NCI-H1930 (cell line): ENCODE measurements around the gene LST1.
A peak's percentile ranks its signal among the peaks of the same experiment; 100 is the strongest.

Source experiments
- DNase-seq, 2 experiments: peaks; one replicate each; lab custom pipeline; 2025; lab: John Stamatoyannopoulos, UW

LST1 gene

DNA sequence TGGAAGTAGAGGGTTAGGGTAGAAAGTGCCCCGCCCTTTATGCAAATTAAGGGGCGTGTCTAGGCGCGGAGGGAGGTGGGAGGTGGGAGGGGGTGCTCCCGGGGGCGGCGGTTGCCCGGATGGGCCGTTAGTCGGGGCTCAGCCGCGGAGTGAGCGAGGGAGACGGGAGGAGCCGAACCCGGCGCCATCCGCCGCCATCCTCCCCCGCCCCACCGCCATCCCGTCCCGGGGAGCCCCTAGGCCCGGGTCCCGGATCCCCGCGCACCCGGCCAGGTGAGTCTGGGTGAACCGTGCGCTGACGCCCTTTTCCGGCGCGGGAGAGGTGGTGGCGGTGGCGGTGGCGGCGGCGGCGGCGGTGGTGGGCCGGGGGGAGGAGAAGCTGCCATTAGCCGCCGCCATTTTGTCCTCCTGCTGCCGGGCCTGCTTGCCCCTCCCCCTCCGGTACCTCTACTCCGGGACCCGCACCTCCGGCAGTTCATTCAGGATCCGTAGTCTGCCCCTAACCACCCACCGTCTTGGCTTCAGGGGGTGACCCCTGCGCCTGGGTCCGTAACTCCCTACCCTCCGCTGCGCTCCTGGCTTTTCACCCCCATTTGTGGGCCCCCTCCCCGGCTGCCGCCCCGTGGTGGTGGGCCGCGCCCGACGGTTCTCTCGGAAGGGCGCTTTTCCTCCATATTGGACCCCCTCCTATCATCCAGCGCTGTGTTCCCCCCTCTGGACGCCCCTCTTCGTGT is 34.7 kb downstream of the LST1 start, which contains the start of gene PRRC2A:
TSS of gene PRRC2A (plus strand) at position 130 of the 734 bp plus-strand sequence. CDS start 2,075 bp downstream, outside the sequence.
- DNase-seq, result peak; percentile 74 to 100

GRCh38 chr6:31621320-31621939 is 35.4 kb downstream of the LST1 start:
- no peak for DNase-seq

DNA sequence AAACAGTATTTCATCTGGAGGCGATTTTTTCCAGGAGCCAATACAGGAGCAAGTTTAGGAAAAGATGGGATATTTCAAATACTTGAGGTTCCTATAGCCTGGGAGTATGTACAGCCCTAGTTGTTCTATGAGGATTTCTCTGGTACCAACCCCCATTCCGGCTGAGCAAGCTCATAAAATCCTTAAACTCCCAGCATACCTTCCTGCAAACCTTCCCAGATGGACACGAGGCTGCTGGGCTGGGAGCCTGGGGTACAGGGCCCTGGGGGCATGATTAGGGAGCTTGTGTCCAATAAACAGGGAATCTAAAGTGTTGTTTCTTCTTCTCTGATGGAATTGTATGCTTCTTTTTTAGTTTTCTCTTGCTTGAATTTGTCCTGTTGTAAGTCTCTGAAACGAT is 35.9 kb downstream of the LST1 start:
- no peak for DNase-seq

DNA sequence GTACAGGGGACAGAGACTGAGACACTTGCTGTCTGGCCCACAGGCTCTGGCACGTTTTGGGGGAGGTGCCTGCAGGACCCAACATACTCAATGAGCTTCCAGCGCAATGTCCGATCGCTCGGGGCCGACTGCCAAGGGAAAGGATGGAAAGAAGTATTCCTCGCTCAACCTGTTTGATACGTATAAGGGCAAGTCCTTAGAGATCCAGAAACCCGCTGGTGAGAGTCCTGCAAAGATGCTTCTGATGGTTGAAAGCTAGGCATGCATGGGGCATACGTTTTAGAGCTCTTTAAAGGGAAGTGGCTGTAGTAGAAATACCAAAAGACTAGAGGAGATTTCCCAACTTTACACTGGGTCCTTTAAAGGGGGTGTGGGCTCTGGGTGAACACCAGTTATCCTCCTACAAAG is 36.6 kb downstream of the LST1 start:
- DNase-seq, result no peak

- DNase-seq, result no peak
Measured at GRCh38 chr6:31624070-31624469, 38.0 kb downstream of the LST1 start.

- DNase-seq, result no peak
Measured at GRCh38 chr6:31626952-31627351, 40.9 kb downstream of the LST1 start.

GRCh38 chr6:31627690-31628287 is 41.7 kb downstream of the LST1 start:
- DNase-seq, result no peak

GRCh38 chr6:31629014-31629413 is 42.9 kb downstream of the LST1 start:
- no peak for DNase-seq

GRCh38 chr6:31630177-31630934 is 44.3 kb downstream of the LST1 start:
- DNase-seq, result no peak

GRCh38 chr6:31631209-31631608 is 45.1 kb downstream of the LST1 start:
- DNase-seq, result no peak

DNA sequence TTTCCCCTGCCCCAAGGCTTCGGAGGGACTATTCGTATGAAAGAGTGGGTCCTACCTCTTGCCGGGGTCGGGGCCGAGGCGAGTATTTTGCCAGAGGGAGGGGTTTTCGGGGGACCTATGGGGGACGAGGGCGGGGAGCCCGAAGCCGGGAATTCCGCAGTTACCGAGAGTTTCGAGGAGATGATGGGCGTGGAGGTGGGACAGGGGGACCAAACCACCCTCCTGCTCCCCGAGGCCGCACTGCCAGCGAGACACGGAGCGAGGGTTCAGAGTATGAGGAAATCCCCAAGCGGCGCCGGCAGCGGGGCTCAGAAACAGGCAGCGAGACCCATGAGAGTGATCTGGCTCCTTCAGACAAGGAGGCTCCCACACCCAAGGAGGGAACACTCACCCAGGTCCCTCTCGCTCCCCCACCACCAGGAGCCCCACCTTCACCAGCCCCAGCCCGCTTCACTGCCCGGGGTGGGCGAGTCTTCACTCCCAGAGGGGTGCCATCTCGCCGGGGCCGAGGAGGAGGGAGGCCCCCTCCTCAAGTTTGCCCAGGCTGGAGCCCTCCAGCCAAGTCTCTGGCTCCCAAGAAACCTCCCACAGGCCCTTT is 45.7 kb downstream of the LST1 start:
- no peak for DNase-seq

DNA sequence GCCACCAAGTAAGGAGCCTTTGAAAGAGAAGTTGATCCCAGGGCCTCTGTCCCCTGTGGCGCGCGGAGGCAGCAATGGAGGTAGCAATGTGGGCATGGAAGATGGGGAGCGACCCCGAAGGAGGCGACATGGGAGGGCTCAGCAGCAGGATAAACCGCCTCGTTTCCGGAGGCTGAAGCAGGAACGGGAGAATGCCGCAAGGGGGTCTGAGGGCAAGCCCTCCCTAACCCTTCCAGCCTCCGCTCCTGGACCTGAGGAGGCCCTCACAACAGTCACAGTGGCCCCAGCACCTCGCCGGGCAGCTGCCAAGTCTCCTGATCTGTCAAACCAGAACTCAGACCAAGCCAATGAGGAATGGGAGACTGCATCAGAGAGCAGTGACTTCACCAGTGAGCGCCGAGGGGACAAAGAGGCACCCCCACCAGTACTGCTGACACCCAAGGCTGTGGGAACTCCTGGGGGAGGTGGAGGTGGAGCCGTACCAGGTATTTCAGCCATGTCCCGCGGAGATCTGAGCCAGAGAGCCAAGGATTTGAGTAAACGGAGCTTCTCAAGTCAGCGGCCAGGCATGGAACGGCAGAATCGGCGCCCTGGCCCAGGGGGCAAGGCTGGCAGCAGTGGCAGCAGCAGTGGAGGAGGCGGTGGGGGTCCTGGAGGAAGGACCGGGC is 46.3 kb downstream of the LST1 start:
- DNase-seq, result no peak

- no peak for DNase-seq
Measured at GRCh38 chr6:31633447-31633846, 47.4 kb downstream of the LST1 start.

GRCh38 chr6:31634131-31634530 is 48.1 kb downstream of the LST1 start:
- no peak for DNase-seq

DNA sequence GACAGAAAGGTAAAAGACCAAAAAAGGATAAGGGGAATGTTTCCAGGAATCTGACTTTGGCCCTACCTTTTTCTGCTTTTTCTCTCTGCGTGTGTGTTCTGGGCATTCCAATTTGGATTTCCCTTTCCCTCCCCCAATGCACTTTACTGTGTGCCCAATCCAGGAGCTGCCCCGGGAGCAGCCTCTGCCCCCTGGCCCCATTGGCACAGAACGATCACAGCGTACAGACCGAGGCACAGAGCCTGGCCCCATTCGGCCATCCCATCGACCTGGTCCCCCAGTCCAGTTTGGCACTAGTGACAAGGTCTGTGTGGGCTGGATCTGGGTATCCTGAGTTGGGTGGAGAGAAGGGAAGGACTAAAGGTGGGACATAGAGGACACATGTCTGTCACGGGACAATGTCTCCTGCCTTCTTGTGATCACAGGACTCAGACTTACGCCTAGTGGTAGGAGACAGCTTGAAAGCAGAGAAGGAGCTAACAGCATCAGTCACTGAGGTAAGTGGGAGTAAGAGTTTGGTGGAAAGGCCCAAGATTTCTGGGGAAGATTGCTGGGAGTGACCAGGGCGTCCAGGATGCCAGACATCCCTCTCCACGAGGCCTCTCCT is 49.0 kb downstream of the LST1 start:
- no peak for DNase-seq

GRCh38 chr6:31636698-31637596 is 50.9 kb downstream of the LST1 start:
- DNase-seq, result no peak
